Measurements from ENCODE around the gene ALK.

ALK gene

GRCh38 chr2:29392774-29393173 lies 528.6 kb downstream of the ALK start:
- FAIRE-seq, result no peak

- FAIRE-seq, result no peak
These were observed 531.2 kb downstream of the ALK start for GRCh38 chr2:29390136-29390535.

GRCh38 chr2:29389686-29390085 lies 531.7 kb downstream of the ALK start:
- no peak for FAIRE-seq

GRCh38 chr2:29388071-29388470 lies 533.3 kb downstream of the ALK start:
- no peak for FAIRE-seq

- FAIRE-seq, result no peak
These were observed 538.9 kb downstream of the ALK start for GRCh38 chr2:29382486-29382885.

GRCh38 chr2:29377788-29378187 lies 543.6 kb downstream of the ALK start:
- no peak for FAIRE-seq

GRCh38 chr2:29376541-29376940 lies 544.8 kb downstream of the ALK start:
- no peak for FAIRE-seq

GRCh38 chr2:29375843-29376242 lies 545.5 kb downstream of the ALK start:
- no peak for FAIRE-seq

- no peak for FAIRE-seq
These were observed 546.6 kb downstream of the ALK start for GRCh38 chr2:29374823-29375222.

- FAIRE-seq, result no peak
These were observed 547.5 kb downstream of the ALK start for GRCh38 chr2:29373870-29374269.

- FAIRE-seq, result no peak
These were observed 549.2 kb downstream of the ALK start for GRCh38 chr2:29372185-29372584.

GRCh38 chr2:29370581-29371125 lies 550.7 kb downstream of the ALK start:
- FAIRE-seq, result no peak

GRCh38 chr2:29370173-29370572 lies 551.2 kb downstream of the ALK start:
- no peak for FAIRE-seq

- no peak for FAIRE-seq
These were observed 552.7 kb downstream of the ALK start for GRCh38 chr2:29368659-29369040.

- no peak for FAIRE-seq
These were observed 553.3 kb downstream of the ALK start for GRCh38 chr2:29367986-29368658.

GRCh38 chr2:29363111-29363510 lies 558.3 kb downstream of the ALK start:
- no peak for FAIRE-seq

GRCh38 chr2:29361231-29361630 lies 560.2 kb downstream of the ALK start:
- FAIRE-seq, result no peak

GRCh38 chr2:29360016-29360784 lies 561.2 kb downstream of the ALK start:
- no peak for FAIRE-seq

- no peak for FAIRE-seq
These were observed 567.9 kb downstream of the ALK start for GRCh38 chr2:29353403-29353991.

GRCh38 chr2:29351916-29352591 lies 569.3 kb downstream of the ALK start:
- no peak for FAIRE-seq

GRCh38 chr2:29351248-29351647 lies 570.1 kb downstream of the ALK start:
- no peak for FAIRE-seq

- no peak for FAIRE-seq
These were observed 571.9 kb downstream of the ALK start for GRCh38 chr2:29349316-29350030.

Measured in TTC549 (cell line).